Ammon's horn (tissue), 1 donor: ENCODE results near the gene SEMA3E.

Experiments used
- DNase-seq: peaks from one replicate; pipeline ENCODE4 v3.0.0-alpha.2; 2016; ENCODE audit warnings: low spot score

SEMA3E gene

DNA sequence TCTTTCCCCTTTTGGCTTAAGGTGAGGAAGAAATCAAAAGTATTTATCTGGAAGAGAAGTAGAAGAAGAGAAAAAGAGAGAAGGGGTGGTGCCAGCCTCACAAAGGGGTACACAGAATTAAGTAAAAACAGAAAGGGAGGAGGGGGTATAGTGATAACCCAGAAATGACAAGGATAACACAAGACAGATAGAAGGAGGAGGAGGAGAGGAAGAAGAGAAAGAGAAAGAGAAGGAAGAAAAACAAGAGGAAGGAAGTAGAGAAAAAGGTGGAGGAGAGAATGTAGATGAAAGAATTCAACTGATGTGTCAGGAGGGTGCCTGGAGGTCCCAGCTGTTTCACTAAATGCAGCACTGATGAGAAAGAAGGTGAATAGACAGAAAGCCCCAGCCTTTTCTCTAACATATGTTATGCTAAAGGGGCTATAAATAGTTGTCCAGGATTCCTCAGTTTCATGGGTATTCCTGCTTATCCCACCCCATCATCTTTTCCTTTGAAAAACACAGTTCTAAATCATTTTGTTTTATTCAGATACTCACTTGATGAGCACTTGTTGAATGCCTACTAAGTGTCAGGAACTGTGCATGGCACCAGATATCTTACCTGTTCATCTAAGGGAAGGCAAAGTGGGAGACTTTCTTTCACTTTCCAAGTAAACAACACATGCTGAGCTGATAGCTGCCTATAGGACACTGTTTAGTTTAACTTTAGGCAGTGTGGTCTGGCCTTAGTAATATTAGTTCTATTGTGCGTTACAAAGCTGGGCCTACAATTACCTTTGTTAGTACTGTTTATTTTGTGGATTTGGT is 8.0 kb downstream of the SEMA3E start:
- no peak for DNase-seq

DNA sequence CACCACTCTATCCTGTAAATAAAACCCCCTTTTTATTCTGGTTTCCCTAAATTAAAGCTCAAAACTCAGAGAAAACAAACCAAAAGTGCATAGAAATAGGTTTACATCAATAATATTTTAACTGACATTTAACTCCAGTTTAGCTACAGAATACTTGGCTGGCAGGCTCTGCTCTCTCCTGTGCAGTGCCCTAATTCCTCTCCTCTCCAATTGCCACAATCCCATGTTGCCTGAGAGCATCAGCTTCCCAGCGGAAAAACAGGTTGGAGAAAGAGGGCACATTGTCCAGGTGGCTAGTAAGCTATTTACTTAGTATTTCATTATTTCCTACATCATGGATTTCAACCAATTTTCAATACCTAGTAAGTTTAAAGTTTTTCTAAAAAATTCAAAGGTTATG is 8.7 kb downstream of the SEMA3E start:
- no peak for DNase-seq

DNA sequence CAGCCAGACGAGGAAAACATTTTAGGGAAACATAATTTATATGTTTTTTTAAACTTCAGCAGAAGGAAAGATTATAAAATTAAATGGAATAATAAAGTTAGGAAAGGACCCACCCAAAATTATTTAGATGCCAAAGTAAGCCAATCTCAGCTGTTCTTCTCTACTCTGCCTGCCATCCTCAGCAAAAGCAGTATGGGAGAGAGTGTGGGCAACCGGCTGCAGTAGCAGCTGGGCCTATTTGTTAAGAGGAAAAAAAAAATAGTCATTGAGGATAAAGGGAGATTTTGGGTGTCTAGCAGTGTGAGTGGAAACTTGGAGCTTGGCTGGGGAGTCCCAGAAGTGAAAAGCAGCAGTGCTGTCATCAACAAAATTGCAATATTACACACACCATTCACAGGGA is 15.4 kb downstream of the SEMA3E start:
- DNase-seq, result no peak

DNA sequence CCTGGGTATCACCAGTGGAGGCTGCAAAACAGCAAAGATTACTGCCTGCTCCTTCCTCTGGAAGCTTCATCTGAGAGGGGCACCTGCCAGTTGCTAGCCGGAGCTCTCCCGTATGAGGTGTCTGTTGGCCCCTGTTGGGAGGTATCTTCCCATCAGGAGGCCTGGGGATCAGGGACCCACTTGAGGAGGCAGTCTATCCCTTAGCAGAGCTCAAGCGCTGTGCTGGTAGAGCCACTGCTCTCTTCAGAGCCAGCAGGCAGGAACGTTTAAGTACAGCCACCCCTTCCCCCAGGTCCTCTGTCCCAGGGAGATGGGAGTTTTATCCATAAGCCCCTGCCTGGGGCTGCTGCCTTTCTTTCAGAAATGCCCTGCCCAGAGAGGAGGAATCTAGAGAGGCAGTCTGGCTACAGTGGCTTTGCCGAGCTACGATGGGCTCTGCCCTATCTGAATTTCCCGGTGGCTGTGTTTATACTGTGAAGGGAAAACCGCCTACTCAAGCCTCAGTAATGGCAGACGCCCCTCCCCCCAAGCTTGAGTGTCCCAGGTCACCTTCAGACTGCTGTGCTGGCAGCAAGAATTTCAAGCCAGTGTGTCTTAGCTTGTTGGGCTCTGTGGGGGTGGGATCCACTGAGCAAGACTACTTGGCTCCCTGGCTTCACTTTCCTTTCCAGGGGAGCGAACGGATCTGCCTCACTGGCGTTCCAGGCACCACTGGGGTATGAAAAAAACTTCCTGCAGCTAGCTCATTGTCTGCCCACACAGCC is 19.6 kb downstream of the SEMA3E start:
- no peak for DNase-seq

DNA sequence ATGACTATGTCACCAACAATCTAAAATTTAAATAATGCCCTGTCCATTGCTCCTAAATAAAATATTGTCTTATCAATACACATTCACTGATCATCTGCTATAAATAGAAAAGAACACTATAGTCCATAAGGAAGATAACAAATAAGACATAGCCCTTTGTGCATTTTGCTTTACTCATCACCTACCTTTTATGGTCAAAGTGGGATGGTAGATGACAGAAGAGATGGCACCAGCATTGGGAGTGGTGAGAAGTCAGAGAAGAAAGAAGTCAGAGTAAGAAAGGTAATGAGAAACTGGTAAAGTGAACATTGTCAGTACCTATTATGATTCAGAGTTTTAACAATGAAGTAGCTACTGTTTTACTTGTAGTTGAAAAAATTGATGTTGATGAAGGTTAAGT is 31.1 kb downstream of the SEMA3E start:
- no peak for DNase-seq

DNA sequence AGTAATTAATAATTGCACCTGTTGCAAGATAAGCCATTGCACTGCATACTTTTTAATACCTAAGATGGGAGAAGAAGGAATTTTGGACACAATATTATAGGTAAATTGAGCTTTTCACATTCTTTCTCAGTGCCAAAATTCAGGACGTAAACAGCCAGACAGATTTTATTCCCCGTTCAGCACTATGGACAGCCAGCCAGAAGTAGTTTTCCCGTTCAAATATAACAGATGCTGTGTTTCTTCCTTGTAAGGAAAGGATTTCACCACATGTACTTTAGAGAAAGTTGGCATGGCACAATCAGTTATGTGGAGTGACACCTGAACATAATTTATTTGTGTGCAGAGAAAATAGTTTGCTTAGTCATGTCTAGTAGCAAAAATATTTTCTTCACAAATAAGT is 34.8 kb downstream of the SEMA3E start:
- DNase-seq, result no peak

DNA sequence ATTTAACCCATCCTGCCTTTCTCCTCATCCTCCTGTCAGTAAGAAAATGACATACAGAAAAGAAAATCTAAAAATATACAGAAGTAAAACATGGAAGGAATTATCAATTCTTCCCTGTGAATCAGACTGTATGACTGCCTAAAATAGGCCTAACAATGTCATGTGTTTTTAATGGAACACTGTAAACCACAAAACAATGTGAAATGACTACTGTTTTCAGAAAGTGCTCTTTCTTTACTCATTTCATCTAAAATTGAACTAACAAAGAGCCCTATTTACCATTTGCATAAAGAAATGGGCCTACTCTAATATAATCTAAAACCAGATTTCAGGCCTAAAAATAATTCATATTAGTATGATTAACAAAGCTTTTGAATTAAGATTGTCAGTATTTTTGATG is 35.7 kb downstream of the SEMA3E start:
- no peak for DNase-seq

DNA sequence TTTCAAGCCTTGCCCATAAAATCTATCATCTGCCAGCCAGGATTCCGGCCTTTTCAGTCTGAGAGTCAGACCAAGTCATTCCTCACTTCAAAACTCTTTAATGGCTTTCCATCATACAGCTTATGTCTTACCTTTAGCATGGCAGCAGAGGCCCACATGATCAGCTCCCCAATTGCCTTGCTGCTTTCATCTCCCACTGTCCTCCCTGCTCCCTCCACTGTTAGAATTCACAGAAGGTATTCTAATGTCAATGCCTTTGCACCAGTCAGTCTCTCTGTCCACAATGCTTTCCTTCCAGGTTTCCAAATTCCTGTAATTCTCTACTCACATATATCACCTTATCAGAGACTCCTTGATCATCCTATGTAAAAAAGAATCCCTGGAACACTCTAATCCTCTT is 37.2 kb downstream of the SEMA3E start:
- DNase-seq, result no peak

DNA sequence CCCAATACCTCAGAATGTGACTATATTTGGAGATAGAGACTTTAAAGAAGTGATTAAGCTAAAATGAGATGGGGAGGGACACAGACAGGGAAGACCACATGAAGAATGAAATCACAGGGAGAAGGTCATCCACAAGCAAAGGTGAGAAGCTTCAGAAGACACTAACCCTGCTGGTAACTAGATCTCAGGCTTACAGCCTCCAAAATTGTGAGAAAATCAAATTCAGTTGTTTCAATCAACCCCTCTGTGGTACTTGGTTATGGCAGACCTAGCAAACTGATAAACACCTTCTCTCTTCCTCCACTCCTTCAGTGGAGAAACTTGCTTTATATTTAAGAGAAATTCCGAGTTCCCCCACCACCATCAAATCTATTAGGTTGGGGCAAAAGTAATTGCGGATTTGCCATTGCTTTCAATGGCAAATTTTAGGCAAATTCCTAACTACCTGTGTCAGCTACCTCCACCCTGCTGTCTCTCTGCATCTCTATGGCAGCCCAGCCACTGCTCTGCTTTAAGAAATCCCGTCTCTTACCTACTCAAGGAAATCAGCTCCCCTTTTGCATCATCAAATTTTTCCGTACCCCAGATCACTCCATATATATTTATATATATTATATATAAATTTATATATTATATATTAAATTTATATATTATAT is 38.2 kb downstream of the SEMA3E start:
- no peak for DNase-seq

DNA sequence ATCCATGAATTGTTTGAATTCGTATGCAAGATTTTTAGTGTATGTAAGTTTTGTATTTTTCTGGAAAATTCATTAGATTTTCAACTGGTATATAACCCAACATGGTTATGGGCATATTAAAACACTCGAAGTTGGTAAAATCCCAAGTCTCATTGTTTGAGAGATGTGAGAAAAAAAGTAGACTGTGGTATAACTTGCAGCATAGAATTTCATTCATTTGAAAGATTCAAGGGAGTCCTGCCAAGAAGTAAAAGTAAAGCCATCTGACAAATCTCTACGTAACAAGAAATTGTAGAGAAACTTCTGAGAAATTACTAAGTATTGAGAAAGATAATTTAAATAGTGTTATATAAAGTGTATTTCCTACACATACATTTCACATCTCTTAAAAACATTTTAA is 40.2 kb downstream of the SEMA3E start:
- DNase-seq, result no peak

DNA sequence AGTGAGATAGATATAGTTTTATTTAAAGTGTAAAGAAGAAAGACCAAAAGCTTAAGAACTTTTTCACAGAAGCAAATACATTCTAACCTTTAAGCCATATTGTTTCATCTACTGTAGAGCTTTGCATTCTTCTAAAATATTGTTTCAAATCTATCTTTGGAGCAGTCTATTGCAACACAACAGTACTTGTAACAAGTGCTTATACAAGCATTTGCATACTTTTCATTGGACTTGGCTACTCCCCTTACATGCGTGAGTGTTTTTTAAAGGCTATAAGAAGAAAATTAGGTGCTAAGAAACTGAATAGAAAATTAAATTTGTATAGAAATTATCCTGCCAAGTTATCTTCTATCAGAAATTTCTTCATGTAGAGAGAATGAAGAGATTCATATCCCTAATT is 45.3 kb downstream of the SEMA3E start:
- no peak for DNase-seq

DNA sequence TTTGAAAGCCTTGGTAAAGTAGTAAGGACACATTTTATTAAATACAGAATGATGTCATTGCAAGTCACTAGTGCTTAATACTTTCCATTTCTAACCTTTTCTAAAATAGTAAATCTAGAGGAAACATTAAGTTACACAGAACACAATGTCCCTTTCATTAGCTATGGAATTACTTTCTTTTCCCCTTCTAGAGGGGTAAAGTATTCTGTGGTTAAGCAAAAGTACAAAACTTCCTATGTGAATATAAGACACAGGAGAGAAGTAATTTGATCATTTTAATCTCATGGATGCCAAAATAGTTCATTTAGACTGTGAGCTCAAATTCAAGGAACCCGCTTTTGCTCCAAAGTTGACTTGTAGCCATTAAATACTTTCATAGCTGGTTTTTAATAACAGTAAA is 49.8 kb downstream of the SEMA3E start:
- DNase-seq, result no peak

DNA sequence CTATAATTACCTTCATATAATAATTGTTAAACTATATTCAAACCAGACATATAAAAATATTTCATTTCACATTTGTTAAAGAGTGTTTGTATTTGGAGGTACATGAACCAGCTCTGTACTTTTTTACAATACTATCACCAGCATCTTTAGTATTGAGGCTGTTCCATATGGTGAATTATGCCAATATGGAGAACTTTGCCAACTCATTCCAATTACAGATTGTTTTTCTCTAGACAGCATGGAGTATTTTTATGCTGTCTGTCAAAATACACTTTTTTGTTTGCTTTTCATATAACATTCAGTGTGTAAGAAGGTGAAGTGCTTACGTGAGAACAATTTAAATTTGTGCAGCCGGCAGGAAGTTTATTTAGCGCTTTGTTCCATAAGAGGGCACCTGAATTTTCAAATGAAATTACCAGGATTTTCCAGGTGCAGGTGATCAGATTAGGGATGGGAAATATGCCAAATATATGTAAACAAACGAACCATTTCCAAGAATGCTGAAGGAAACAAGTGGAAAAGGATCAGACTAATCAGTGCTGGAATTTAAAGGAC is 54.9 kb downstream of the SEMA3E start:
- no peak for DNase-seq

DNA sequence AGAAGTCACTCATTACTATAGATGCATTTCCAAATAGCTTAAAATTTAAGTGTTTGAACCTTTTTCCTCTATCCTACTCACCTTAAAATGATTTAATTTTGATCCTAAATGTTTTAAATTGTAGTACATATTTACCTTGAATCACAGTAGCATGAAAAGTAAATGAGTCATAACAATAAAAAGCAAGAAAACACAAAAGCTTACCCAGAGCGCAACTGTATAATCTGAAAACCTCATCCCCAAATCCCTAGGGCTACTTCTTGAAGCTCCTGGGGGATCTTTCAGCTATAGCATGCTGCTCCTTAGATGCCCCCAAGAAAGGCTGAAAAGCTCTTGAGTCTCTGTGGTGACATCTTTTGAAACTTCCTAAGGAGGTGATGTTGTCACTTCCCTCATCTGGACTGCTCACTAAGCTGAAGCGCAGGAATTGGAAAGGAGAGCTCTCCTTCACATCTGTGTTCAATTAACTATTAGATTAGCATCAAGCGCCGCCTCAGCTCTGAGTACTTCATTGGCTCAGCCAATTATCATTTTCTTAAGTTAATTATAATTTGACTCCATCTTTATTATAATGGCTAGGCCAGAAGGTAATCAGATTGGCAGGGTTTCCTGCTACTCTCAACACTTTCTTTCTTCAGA is 60.2 kb downstream of the SEMA3E start:
- DNase-seq, result no peak

DNA sequence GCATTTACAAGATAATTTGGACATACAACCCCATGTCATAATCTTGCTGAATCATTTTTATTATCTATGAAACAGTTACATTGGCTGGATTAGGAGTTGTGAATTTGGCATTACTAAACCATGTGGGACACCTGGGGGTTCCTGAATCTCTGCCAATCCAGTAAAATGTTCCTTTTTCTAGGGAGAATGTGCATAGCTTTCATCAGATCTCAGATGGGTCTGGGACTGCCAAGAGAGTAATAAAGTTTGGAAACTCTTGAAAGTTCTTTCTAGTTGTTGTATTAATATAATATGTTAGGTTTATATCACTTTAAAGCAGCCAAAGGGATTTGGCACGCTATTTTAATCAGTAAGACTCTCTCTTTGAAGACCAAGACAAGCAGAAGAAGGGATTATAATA is 62.7 kb downstream of the SEMA3E start:
- DNase-seq, result no peak

DNA sequence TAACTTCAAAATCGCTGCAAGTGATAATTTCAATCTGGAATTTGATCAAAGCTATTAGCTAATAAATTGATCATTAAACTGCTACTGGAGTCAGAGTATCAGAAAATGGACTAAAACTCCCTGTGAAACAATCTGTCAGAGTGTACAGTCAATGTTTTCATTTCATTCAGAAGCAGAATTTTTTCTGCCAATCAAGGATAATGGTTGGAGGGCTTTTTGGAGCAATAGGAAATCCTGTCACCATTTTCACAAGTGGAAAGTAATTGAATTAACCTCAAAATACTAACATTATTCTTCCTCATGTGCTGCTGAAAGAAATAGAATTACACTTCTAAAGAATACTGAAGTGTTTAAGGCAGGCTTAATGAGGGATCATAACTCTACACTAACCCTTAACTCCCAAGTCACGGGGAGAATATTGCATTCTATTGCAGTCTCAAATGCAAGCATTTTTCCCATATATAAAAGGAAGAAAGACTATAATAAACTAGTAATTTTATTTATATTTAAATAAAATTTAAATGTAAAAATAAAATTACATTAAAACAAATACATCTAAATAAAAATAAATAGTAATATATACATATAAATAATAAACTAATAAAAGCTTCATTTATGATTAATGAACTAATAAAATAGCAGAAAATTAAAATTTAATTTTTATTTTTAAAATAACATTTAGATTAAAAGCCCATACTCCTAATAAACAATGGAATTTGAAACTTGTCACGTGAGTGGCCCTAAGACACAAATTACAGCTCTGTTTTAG is 67.1 kb downstream of the SEMA3E start:
- DNase-seq, result no peak

DNA sequence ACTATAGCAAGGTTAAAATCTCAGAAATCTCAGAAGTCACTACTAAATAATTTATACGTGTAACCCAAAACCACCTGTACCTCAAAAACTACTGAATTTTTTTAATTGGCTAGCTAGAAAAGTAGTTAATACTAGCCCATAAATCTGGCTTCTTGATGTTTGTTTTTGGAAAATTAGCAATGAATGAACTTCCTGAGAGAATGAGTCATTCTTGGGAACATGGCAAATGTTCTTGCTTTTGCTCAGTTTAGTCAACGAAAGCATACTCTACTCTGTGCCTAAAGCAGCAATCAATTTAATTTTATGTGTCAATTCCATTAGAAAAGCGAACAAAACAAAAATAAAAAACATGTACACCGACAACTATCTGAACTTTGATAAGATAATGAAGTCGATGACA is 69.2 kb downstream of the SEMA3E start:
- DNase-seq, result no peak

DNA sequence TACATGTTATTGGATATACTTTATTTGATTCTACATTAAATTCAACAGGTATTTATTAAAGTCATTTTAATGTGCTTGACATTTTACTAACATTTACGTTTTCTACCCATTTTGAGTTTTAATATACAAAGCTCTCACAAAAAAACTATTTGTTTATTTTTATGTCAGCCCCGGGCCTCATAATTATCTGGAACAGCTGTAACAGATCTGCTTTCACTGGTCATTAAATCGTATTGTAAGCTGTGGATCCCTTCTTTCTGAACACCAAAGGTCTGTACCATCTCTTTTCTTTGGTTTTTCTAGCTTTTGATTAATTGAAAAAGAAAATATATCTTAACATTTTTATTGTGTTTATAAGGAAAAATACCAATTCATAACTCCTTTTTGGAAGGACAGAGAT is 73.5 kb downstream of the SEMA3E start:
- no peak for DNase-seq

DNA sequence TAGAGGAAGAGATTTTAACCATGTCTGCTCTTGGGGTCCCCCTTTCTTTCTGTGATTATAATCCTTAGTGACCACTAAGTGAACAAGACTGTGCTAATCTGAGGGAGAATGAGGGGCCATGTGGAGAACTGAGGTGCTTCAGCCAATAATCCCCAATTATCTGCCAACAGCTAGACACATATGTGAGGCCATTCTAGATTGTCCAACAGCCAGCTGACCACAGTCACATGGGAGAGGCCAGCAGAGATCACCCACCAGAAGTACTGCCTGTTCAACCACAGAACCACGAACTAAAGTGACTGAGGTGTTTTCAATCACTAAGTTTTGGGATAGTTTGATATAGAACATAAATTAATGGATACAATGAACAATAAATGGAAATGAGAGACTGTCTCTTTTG is 74.3 kb downstream of the SEMA3E start:
- DNase-seq, result no peak

DNA sequence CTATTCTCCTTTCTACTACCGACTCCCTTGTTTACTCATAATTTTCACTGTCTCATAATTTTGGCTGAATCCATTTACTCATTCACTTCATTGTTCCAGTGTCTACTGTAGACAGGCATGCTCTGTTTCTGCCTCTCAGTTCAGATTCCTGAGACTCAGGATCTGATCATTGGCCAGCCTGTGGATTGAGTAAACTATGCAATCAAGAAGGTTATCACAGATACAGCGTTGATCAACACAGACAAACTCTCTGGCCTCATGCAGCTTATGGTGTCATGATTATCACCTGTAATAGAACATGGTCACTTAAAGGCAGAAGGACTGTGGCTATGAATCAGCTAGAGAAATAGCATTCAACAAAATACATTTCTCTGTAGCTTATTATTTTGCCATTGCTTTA is 86.0 kb downstream of the SEMA3E start:
- DNase-seq, result no peak

DNA sequence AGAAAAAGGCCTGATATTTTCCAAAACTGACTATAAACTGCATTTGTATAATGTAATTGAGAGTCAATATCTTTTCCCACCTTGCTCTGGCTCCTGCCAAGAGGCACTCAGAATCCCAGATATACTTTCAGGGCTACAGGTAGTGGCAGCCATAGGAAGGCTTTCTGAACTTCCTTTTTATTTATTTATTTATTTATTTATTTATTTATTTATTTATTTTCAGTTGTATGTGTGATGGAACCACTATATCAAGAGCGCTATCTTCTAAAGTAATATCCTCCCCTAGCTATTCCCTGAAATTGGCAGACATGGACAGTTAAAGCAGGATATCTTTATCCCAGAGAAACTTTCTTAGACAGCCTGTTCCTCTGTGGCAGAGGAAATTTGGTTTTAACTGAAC is 86.7 kb downstream of the SEMA3E start:
- no peak for DNase-seq

DNA sequence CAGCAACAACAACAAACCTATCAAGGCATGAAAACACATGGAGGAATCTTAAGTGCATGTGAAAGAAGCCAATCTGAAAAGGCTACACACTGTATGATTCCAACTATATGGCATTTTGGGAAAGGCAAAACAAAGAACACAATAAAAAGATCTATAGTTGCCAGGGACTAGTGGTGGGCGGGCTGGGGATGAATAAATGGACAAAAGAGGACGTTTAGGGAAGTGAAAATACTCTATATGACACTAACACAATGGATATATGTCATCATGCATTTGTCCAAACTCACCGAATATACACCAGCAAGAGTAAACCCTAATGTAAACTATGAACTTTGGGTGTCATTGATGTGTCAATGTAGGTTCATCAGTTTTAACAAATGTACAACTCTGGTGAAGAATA is 89.1 kb downstream of the SEMA3E start:
- DNase-seq, result no peak
